Endodermal cell (in vitro differentiated cells): ENCODE data around the gene MACROD2. TPM values are rescaled to one million over a fixed set of nuclear protein-coding genes. Genes with fewer than 3 reads are reported as not detected.

Experiments used
- DNase-seq: peaks from one replicate; pipeline ENCODE4 v3.0.0-alpha.2; 2017
- H3K27ac ChIP-seq: 2 replicates; pipeline ENCODE4 v1.5.1; 2013; ENCODE audit warnings: mild to moderate bottlenecking, low read depth, low read length, moderate library complexity
- H3K27me3 ChIP-seq: 2 replicates; pipeline ENCODE4 v1.6.1; 2013; ENCODE audit warnings: mild to moderate bottlenecking, low read length, moderate library complexity; ENCODE audit not compliant: insufficient read depth, control insufficient read depth, poor library complexity, severe bottlenecking
- H3K36me3 ChIP-seq: 2 replicates; pipeline ENCODE4 v1.7.0; 2013; ENCODE audit warnings: mild to moderate bottlenecking, low read length, moderate library complexity; ENCODE audit not compliant: control insufficient read depth, insufficient read depth
- H3K4me1 ChIP-seq: one replicate; pipeline ENCODE4 v1.7.0; 2013; ENCODE audit warnings: low read length; ENCODE audit not compliant: control insufficient read depth, insufficient read depth
- H3K4me3 ChIP-seq: 2 replicates; pipeline ENCODE4 v1.5.1; 2013; ENCODE audit warnings: mild to moderate bottlenecking, low read length, moderate library complexity
- H3K9ac ChIP-seq: 2 replicates; pipeline ENCODE4 v1.6.1; 2013; ENCODE audit warnings: mild to moderate bottlenecking, low read length, moderate library complexity; ENCODE audit not compliant: poor library complexity, severe bottlenecking; ENCODE audit errors: extremely low read depth
- H3K9me3 ChIP-seq: 2 replicates; pipeline ENCODE4 v1.6.1; 2013; ENCODE audit warnings: mild to moderate bottlenecking, low read length, moderate library complexity; ENCODE audit not compliant: control insufficient read depth
- H3K27ac Mint-ChIP-seq: 2 replicates; pipeline ENCODE4 v1.8.0; 2020; ENCODE audit warnings: mixed read lengths
- H3K27me3 Mint-ChIP-seq: 2 replicates; pipeline ENCODE4 v1.8.0; 2021; ENCODE audit warnings: mild to moderate bottlenecking, mixed read lengths; ENCODE audit not compliant: insufficient read depth
- H3K36me3 Mint-ChIP-seq: 2 replicates; pipeline ENCODE4 v1.8.0; 2020; ENCODE audit warnings: low read depth, mixed read lengths
- H3K4me1 Mint-ChIP-seq: 2 replicates; pipeline ENCODE4 v1.8.0; 2020; ENCODE audit warnings: mixed read lengths
- H3K4me3 Mint-ChIP-seq: 2 replicates; pipeline ENCODE4 v1.8.0; 2020; ENCODE audit warnings: mild to moderate bottlenecking, moderate library complexity, mixed read lengths
- H3K9me3 Mint-ChIP-seq: 2 replicates; pipeline ENCODE4 v1.8.0; 2020; ENCODE audit warnings: mild to moderate bottlenecking, mixed read lengths
- CTCF ChIP-seq: fragments of 200-600 bp; sonication (generic); conservative IDR thresholded peaks from 2 replicates; pipeline ENCODE4 v1.5.0; 2021; ENCODE audit warnings: antibody characterized with exemption, mild to moderate bottlenecking
- WGBS, 2 experiments: methylation state at CpG; one replicate each; pipeline versions ENCODE4 v1.1.5 to v1.1.7; 2013; ENCODE audit warnings: missing lambda C conversion rate in 2 of 2, mixed read lengths in 1 of 2; ENCODE audit not compliant: insufficient coverage in 1 of 2, insufficient read length in 1 of 2; 5-methylcytosine and 5-hydroxymethylcytosine counted together
- total RNA-seq, 2 donors: library from RNA; stranded (reverse); fragmentation: NEBNext Ultra II Directional in 1 of 2; extraction: Animal tissue kit (Norgen Biotek cat#: 25700) in 1 of 2; gene quantifications; 2 replicates in 1 of 2; 3 replicates in 1 of 2; pipeline ENCODE4 v1.2.1, GENCODE V29; 2021

Gene MACROD2
- total RNA-seq, 2 donors from 2014 or later = 2.3 to 4.8 TPM

GRCh38 chr20:15742087-15742486, 1746.8 kb downstream of the MACROD2 start:
- no peak overlapping the region for H3K27ac Mint-ChIP-seq

GRCh38 chr20:15742627-15743026, 1747.3 kb downstream of the MACROD2 start:
- H3K36me3 ChIP-seq = no peaks in the 10 kb centered on the region
- H3K4me3 Mint-ChIP-seq = no peak overlapping the region
- no peak overlapping the region for H3K9ac ChIP-seq

More at GRCh38 chr20:15742087-15742486, 1746.8 kb downstream of the MACROD2 start:
- no peak overlapping the region for H3K4me3 Mint-ChIP-seq
- no peaks in the 10 kb centered on the region for H3K27me3 Mint-ChIP-seq
- H3K9ac ChIP-seq = no peak overlapping the region
- DNase-seq = no peak
- no peaks in the 10 kb centered on the region for H3K36me3 ChIP-seq
- H3K36me3 Mint-ChIP-seq = no peaks in the 10 kb centered on the region
- no peaks in the 10 kb centered on the region for H3K27me3 ChIP-seq
- 100% methylated on average over 1 of the region's 1 CpG; no CpG with 5 or more reads in 1 of the 2 experiments for WGBS, 2 experiments
- no peak overlapping the region for H3K27ac ChIP-seq
- peaks cover 6% of the 10 kb centered on the region for H3K9me3 Mint-ChIP-seq
- H3K9me3 ChIP-seq = peaks cover 8% of the 10 kb centered on the region
- no peak for TF ChIP-seq CTCF
- no peak overlapping the region for H3K4me3 ChIP-seq
- H3K4me1 Mint-ChIP-seq = peaks cover 6% of the 10 kb centered on the region
- H3K4me1 ChIP-seq = no peaks in the 10 kb centered on the region

GRCh38 chr20:15756002-15756753, 1760.9 kb downstream of the MACROD2 start:
- Histone ChIP-seq H3K4me3 (no peak overlapping the region), H3K36me3 (no peaks in the 10 kb centered on the region), H3K9me3 (no peaks in the 10 kb centered on the region), H3K4me1 (no peaks in the 10 kb centered on the region), H3K9ac (no peak overlapping the region), H3K27me3 (no peaks in the 10 kb centered on the region), H3K27ac (no peak overlapping the region)
- no peak overlapping the region for H3K27ac Mint-ChIP-seq
- DNase-seq = no peak
- H3K4me3 Mint-ChIP-seq = no peak overlapping the region
- H3K27me3 Mint-ChIP-seq = no peaks in the 10 kb centered on the region
- H3K9me3 Mint-ChIP-seq = peaks cover 5% of the 10 kb centered on the region
- no peak for TF ChIP-seq CTCF
- 71 to 94% methylated on average over 1 to 3 of the region's 3 CpGs for WGBS, 2 experiments
- H3K36me3 Mint-ChIP-seq = no peaks in the 10 kb centered on the region
- no peaks in the 10 kb centered on the region for H3K4me1 Mint-ChIP-seq

More at GRCh38 chr20:15742627-15743026, 1747.3 kb downstream of the MACROD2 start:
- peaks cover 11% of the 10 kb centered on the region for H3K9me3 Mint-ChIP-seq
- Histone ChIP-seq H3K27ac (no peak overlapping the region), H3K27me3 (no peaks in the 10 kb centered on the region), H3K9me3 (peaks cover 13% of the 10 kb centered on the region), H3K4me3 (no peak overlapping the region), H3K4me1 (no peaks in the 10 kb centered on the region)
- no peak overlapping the region for H3K27ac Mint-ChIP-seq
- TF ChIP-seq CTCF = no peak
- DNase-seq = no peak
- no peaks in the 10 kb centered on the region for H3K36me3 Mint-ChIP-seq
- WGBS, 2 experiments = 71 to 100% methylated on average over 1 of the region's 1 CpG
- no peaks in the 10 kb centered on the region for H3K27me3 Mint-ChIP-seq
- H3K4me1 Mint-ChIP-seq = peaks cover 6% of the 10 kb centered on the region
